Measurements from ENCODE around the gene IFIT3.

DNA sequence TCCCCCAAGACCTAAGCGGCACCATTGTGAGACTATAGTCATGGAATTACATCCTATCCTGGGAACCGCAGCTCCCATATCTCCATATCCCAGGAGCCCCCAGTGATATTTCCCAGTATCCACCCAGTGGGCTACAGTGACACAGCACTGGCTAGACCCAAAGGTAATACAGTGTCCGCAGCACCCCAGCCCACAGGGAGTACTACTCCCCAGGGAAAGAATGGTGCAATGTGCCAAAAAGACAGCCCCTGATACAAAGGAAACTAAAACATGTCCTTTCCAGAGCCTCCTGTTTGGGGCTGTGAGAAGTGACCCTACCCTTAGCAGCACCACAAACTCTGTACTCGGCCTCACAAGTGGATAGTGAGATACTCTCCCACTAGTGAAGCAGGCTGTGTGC is 30.4 kb upstream of the IFIT3 start:
- TF ChIP-seq EZH2 (IDR thresholded peaks at IDR 0.05; ENCODE audit: borderline replicate concordance, low read depth, low read length, severe bottlenecking) (no peak), CTCF (IDR thresholded peaks at IDR 0.05; ENCODE audit: borderline replicate concordance, extremely low read depth, low read length, poor library complexity, severe bottlenecking) (no peak)
